GM19351 (cell line): Measurements from ENCODE around the gene SMURF2.

Source experiments
- ATAC-seq: cut with Tn5 transposase; IDR thresholded peaks from one replicate; pipeline ENCODE4 v1.9.1; 2021; ENCODE audit warnings: mild to moderate bottlenecking, moderate library complexity; ENCODE audit not compliant: unreplicated experiment

SMURF2 gene

GRCh38 chr17:64505340-64506200 lies 156.5 kb downstream of the SMURF2 start:
- ATAC-seq = no peak

- ATAC-seq = no peak
Observed at GRCh38 chr17:64504769-64505339, 157.3 kb downstream of the SMURF2 start.

DNA sequence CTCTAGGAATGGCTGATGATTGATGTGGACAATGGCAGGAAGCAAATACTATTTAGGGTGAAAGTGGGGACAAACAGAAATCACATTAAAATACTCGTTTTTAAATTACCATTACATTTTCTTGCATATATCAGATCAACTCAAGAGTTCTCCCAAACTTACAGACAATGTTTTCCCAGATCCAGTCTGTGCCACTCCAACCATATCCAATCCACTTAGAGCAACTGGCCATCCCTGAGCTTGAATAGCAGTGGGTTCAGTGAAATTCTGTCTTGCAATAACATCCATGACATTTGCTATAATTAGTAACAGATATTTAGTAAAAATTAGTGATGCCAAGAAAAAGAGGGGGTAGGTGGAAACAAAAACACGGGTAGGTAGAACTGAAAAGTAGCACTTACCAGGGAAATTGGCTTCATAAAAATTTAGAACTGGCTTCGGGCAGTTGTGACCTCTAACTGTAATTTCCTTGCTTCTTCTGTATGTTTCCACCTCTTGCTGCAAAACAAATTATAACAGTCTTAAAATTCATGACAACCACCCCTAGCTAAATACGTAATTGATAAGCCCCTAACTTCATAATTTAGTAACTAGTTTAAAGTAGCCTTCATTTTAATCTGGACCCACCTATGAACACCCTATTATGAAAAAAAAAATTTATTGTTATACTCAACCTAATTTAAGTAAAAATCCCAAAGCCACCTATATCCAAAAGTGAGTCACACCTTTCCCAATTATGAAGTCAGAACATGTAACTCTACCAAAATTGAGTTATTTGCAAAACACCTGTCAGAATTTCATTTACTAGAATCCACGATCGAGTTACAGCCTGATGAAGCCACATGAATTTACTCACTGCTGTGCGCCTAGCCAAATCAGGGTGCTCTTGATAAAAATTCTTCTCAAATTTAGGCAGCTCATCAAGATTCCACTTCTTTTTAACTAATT lies 158.0 kb downstream of the SMURF2 start:
- no peak for ATAC-seq

DNA sequence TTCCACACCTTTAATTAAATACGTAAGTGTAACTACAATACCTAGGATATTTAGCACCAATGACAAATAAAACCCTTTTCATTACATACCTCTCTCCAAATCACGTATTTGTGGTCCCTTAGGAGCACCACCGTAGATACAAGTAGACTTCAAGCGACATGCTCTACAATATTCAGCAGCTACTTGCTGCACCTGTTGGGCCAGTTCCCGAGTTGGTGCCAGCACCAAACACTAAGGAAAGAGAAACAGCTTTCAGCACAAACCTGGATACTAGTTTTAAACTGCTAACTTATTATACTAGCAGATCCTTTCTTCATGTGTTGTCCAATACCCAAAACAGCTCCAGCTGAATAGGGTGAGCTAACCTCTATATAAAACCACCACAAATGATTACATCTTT lies 158.8 kb downstream of the SMURF2 start:
- ATAC-seq = no peak

- ATAC-seq = no peak
Observed at GRCh38 chr17:64502809-64503208, 159.3 kb downstream of the SMURF2 start.

GRCh38 chr17:64502021-64502420 lies 160.1 kb downstream of the SMURF2 start:
- no peak for ATAC-seq

DNA sequence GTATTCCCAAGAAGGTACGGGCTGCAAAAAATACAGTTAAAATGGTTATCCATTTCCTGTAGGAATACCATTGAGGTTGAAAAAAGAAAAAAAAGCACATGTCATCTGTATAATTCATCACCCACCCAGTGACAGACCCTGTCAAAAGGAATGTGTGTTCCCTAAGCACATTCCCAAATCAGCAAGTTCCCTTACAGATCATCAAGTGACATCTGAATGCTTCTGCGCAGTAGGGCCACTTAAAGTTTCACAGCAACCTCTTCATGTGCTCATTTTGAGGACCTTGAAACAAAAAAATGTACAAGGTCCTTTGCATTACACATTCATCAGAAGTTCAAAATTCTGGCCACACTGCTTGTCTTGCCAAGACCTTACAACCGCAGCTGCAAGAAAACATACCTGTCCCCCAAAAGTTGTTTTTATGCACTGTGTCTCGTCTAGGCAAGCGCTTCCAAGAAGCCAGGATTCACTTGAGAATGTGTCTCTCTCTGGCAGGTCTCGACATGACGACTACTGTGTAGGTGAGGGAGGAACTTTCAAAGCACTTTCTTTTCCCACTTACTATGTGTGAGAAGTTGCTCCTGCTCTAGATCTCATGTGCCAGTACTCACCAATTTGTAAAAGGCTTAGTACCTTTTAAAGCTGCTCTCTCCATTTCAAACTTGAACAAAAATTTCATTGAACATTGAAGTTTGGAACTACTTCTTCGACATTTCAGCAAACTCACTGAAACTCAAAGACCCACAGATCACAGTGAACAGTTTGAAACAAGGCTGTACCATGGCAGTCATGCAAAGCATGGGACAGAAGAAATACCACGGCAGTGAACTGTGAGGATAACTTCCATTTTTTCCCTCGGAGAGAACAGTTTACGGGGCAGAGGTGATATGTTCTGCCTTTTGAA lies 161.0 kb downstream of the SMURF2 start:
- no peak for ATAC-seq

- ATAC-seq = no peak
Observed at GRCh38 chr17:64500487-64500859, 161.6 kb downstream of the SMURF2 start.

DNA sequence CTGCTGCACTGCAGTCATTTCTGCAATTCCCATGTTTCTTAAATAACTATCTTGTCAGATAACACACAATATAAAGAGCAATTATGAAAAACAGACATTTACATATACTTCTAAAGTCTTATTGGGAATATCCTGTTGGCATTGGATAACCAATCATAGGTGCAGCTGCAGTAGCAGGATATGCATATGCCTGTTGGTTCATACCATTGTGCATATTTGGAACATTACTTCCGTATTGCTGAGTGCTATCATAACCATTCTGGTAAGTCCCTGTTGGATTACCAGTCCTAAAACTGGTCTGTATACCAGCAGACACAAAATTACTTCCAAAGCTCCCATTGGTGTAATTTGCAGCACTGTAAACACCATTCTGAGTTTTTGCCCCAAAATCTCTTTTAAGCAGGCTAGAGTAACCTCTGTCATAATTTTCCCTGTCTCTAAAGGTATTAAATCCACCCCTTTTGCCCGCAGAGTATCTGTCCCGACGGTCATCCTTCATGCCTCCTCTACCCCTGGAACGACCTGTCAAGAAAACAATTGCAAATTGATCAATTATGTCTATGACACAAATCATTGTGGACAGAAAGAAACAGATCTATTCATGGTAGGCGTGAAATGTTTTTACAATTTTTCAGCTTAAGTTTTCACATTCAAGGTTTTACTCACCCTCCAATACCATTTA lies 162.2 kb downstream of the SMURF2 start:
- no peak for ATAC-seq

GRCh38 chr17:64498308-64499203 lies 163.6 kb downstream of the SMURF2 start:
- ATAC-seq = no peak

GRCh38 chr17:64497565-64498035 lies 164.5 kb downstream of the SMURF2 start:
- no peak for ATAC-seq

DNA sequence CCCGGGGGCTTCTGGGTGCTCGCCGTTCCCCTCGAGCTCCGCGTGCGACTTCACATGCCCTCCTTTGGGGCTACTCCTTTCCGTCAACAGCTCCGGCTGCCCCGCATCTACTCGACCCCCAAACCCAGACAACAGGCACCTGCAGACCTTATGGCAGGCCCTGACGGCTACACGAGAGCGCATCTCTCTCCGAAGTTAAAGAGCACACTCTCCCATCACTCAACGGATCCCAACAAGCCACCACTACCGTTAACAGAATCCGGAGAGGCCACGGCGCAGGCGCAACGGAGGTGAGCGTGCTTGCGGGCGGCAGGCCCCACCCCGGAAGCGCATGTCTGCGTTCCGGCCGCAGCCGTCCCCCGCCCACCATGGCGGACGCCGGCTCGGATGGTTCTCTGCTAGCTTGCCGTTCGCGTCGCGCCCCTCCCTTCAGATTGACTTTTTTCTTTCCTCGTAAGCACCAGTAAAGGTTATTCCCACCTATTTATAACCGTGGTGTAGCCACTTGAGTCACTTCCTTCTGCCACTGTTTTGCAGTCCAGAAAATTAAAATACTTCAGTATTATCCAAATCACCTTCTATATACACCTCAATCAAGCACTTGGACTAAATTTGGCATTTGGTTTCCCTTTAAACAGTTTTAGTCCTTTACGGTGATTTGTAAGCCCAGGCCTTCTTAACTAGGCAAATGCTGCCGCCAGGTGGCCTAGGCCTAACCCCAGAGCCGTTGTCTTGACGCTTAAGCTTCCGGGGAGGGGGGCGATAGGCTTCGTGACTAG lies 165.1 kb downstream of the SMURF2 start, which contains the start of gene POLG2:
TSS of gene POLG2 (minus strand) at position 269 of the 779 bp plus-strand sequence. CDS start at position 183, 86 bp downstream.
- peak; percentile 80 for ATAC-seq

GRCh38 chr17:64496348-64496785 lies 165.7 kb downstream of the SMURF2 start:
- no peak for ATAC-seq
